Epithelial cell of proximal tubule (primary cell): Measurements from ENCODE around the gene CD247. TPM values are rescaled to one million over a fixed set of nuclear protein-coding genes. Genes with fewer than 3 reads are reported as not detected.

Source experiments
- DNase-seq: peaks from one replicate; pipeline ENCODE4 v3.0.0-alpha.2; 2011; ENCODE audit warnings: low read depth
- H3K4me3 ChIP-seq: 2 replicates; pipeline ENCODE4 v1.5.1; 2011; ENCODE audit warnings: low read depth, mild to moderate bottlenecking, low read length
- CTCF ChIP-seq: conservative IDR thresholded peaks from 2 replicates; pipeline ENCODE4 v1.5.1; 2012; ENCODE audit warnings: low read depth, mild to moderate bottlenecking, low read length
- total RNA-seq: library from RNA; depleted of rRNA; stranded (reverse); fragments of >200 nt; gene quantifications from 2 replicates; pipeline ENCODE4 v1.2.3, GENCODE V29; 2015

The CD247 gene
- total RNA-seq, 1 donor from 2014 or later = not detected

DNA sequence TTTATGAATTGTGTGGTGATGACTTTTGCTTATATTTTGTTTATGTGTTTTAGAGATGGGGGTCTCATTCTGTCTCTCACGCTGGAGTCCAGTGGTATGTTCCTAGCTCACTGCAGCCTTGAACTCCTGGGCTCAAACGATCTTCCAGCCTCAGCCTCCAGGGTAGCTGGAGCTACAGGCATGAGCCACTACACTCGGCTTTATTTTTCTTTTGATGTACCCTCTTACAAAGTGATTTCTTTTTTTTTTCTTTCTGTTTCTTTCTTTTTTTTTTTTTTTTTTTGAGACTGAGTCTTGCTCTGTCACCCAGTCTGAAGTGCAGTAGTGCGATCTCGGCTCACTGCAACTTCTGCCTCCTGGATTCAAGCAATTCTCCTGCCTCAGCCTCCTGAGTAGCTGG, 46.8 kb downstream of the CD247 start:
- no peak for TF ChIP-seq CTCF
- no peak overlapping the region for H3K4me3 ChIP-seq
- DNase-seq = no peak

DNA sequence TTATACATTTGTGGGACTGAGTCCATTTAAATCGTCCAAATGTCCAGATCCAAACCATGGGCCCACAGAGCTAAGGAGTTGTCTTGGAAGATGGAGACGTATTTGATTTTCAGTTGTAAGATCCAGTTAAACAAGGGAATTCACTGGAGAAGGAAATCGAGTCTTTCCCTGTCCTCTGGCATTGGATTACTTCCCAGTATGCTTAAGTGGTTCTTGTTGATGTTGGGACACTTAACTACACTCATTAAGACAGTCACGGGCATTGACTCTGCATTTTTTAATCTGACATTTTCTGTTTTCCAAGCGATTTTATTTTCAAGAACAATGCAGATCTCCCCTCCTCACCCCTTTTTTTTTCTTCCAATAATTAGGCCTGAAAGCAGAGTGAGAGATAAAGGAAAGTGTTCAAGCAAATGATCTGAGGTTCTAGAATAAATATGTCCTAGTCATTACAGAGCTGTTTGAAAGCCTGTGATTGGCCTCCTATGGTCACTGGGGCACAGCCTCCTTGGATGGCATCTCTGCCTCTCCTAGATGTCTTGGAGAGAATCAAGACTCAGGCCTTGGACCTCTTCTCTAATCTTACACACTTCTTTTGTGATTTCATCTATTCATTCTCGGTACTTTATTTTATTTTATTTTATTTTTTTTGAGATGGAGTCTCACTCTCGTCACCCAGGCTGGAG, 48.9 kb downstream of the CD247 start:
- no peak for TF ChIP-seq CTCF
- no peak overlapping the region for H3K4me3 ChIP-seq
- no peak for DNase-seq

GRCh38 chr1:167467752-167468151, 50.6 kb downstream of the CD247 start:
- TF ChIP-seq CTCF = no peak
- no peak for DNase-seq
- H3K4me3 ChIP-seq = no peak overlapping the region

GRCh38 chr1:167467126-167467710, 51.1 kb downstream of the CD247 start:
- DNase-seq = no peak
- TF ChIP-seq CTCF = no peak
- H3K4me3 ChIP-seq = no peak overlapping the region

- TF ChIP-seq CTCF = no peak
- no peak overlapping the region for H3K4me3 ChIP-seq
- no peak for DNase-seq
Observed at GRCh38 chr1:167465743-167466142, 52.6 kb downstream of the CD247 start.

GRCh38 chr1:167465018-167465417, 53.3 kb downstream of the CD247 start:
- no peak for TF ChIP-seq CTCF
- DNase-seq = no peak
- H3K4me3 ChIP-seq = no peak overlapping the region

- no peak for DNase-seq
- no peak for TF ChIP-seq CTCF
- H3K4me3 ChIP-seq = no peak overlapping the region
Observed at GRCh38 chr1:167463875-167464575, 54.3 kb downstream of the CD247 start.
